Ishikawa (cell line): ENCODE data around the gene TRPC6.

Experiments
- CEBPB ChIP-seq: IDR thresholded peaks from 2 replicates; pipeline ENCODE4 v1.6.1; 2012
- CREB1 ChIP-seq: IDR thresholded peaks from 2 replicates; pipeline ENCODE4 v1.6.1; 2012; ENCODE audit warnings: low read depth
- EGR1 ChIP-seq: IDR thresholded peaks from 2 replicates; pipeline ENCODE4 v1.6.1; 2012
- EP300 ChIP-seq: IDR thresholded peaks from 2 replicates; pipeline ENCODE4 v1.6.1; 2012; ENCODE audit warnings: borderline replicate concordance
- FOXM1 ChIP-seq: IDR thresholded peaks from 2 replicates; pipeline ENCODE4 v1.6.1; 2012; ENCODE audit warnings: low read depth, borderline replicate concordance
- NFIC ChIP-seq: IDR thresholded peaks from 2 replicates; pipeline ENCODE4 v1.6.1; 2012
- RAD21 ChIP-seq: IDR thresholded peaks from 2 replicates; pipeline ENCODE4 v1.6.1; 2012; ENCODE audit warnings: low read depth
- REST ChIP-seq: IDR thresholded peaks from 2 replicates; pipeline ENCODE4 v1.6.1; 2012; ENCODE audit warnings: low read depth, mild to moderate bottlenecking
- TAF1 ChIP-seq: IDR thresholded peaks from 2 replicates; pipeline ENCODE4 v1.6.1; 2012; ENCODE audit warnings: low read depth, mild to moderate bottlenecking
- TCF12 ChIP-seq: IDR thresholded peaks from 2 replicates; pipeline ENCODE4 v1.6.1; 2012; ENCODE audit warnings: low read depth
- TEAD4 ChIP-seq: IDR thresholded peaks from 2 replicates; pipeline ENCODE4 v1.6.1; 2012
- YY1 ChIP-seq: IDR thresholded peaks from 2 replicates; pipeline ENCODE4 v1.6.1; 2012; ENCODE audit warnings: low read depth
- ZBTB7A ChIP-seq: IDR thresholded peaks from 2 replicates; pipeline ENCODE4 v1.6.1; 2012; ENCODE audit warnings: low read depth
- TF ChIP-seq, protein P1 (sequence below): IDR thresholded peaks from 2 replicates; pipeline ENCODE4 v1.6.1; 2012
- TF ChIP-seq, protein P2 (sequence below): IDR thresholded peaks from 2 replicates; pipeline ENCODE4 v1.6.1; 2012

TRPC6 gene

DNA sequence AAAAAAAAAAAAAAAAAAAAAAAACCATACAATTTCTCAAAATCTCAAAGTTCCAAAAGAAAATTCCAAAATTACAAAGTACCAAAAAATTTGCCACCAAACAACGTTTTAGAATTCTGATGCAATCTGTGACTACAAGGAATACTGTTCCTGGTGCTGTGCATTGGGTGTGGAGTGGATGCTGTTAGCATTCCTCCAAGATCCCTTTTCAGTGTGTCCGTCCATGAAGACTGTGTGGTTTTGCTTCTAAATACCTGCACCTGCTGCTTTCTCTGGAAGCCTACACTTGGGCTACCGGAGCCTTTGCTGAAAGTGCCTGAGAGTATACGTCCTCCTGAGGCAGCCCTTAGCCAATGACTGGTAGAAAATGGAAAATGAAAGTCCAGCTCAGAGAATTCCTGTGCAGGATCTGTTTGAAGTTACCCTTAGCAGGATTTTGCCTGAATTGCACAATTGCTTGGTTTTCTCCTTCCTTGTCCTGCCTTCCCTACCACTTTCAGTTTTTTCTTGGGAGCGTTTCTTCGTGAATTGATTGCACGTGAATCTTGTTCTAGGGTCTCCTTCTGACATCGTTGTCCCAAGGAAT, 140.8 kb downstream of the TRPC6 start:
- TF ChIP-seq EGR1 (no peak), NFIC (no peak), FOXM1 (no peak), CREB1 (no peak), TEAD4 (no peak), RAD21 (no peak), TCF12 (no peak), TAF1 (no peak)
- TF ChIP-seq, protein P1, sequence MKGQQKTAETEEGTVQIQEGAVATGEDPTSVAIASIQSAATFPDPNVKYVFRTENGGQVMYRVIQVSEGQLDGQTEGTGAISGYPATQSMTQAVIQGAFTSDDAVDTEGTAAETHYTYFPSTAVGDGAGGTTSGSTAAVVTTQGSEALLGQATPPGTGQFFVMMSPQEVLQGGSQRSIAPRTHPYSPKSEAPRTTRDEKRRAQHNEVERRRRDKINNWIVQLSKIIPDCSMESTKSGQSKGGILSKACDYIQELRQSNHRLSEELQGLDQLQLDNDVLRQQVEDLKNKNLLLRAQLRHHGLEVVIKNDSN = no peak
- TF ChIP-seq, protein P2, sequence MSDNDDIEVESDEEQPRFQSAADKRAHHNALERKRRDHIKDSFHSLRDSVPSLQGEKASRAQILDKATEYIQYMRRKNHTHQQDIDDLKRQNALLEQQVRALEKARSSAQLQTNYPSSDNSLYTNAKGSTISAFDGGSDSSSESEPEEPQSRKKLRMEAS = no peak

- no peak for TF ChIP-seq EGR1
- no peak for TF ChIP-seq TEAD4
- TF ChIP-seq REST = no peak
- TF ChIP-seq TCF12 = no peak
- no peak for TF ChIP-seq NFIC
- TF ChIP-seq YY1 = no peak
- TF ChIP-seq ZBTB7A = no peak
- no peak for TF ChIP-seq RAD21
- TF ChIP-seq, protein P2 = no peak
- TF ChIP-seq TAF1 = no peak
- TF ChIP-seq FOXM1 = no peak
Measured at GRCh38 chr11:101442171-101442570, 141.6 kb downstream of the TRPC6 start.

DNA sequence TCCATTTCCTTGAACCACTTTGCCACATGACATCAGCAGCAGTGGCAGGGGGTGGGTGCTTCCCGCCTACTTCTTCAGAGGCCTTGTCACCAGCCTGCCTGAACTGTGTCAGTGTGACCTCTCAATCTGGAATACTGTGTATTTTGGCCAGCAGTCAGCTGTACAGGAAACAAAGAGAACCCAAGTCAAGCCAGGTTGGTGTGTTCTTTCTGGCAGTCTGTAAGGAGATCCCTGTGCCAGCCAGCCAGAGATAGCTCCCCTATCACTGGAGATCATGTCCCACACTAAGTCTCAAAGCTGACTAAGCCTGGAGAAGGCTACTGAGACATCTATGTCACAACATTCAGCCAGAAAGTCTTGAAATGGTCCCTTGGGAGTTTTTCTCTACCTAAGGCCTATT, 142.1 kb downstream of the TRPC6 start:
- TF ChIP-seq, protein P2 = no peak
- TF ChIP-seq CREB1 = no peak
- no peak for TF ChIP-seq TAF1
- TF ChIP-seq EGR1 = no peak
- no peak for TF ChIP-seq EP300
- TF ChIP-seq TEAD4 = no peak
- TF ChIP-seq REST = no peak
- no peak for TF ChIP-seq FOXM1
- no peak for TF ChIP-seq RAD21
- no peak for TF ChIP-seq YY1
- no peak for TF ChIP-seq ZBTB7A
- TF ChIP-seq CEBPB = no peak
- TF ChIP-seq, protein P1 = no peak
- no peak for TF ChIP-seq TCF12
- TF ChIP-seq NFIC = no peak

DNA sequence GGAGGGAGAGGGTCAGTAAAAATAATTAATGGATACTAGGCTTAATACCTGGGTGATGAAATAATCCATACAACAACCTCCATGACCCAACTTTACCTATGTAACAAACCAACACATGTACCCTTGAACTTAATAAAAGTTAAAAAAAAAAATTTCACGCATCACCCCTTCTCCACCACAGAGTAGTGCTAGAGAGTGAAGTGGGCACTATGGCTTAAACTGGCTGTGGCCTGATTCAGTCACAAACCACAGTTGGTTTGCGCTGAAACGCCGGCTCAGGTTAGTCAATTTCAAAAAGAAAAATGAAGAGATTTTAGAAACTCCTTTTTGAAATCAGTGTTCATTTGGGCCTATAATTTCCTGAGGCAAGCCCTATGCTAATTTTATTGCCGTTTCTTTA, 144.3 kb downstream of the TRPC6 start:
- TF ChIP-seq EP300 (no peak), FOXM1 (no peak)

DNA sequence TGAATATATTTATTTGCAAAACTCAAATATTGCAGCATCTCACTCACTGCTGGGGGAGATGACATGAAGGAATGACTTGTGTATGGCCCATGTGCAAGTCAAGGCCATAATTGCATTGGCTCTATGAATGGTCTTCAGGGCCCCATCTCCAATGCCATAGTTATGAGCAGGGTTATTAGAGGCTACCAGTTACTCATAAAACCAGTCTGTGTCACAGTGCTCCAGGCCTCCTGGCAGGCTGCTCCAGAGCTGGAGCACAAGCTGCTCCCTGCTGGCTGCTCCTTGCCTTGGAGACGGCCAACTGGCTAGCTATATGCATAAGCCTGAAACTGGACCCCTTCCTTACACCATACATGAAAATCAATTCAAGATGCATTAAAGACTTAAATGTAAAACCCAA, 145.7 kb downstream of the TRPC6 start:
- no peak for TF ChIP-seq YY1
- no peak for TF ChIP-seq CEBPB
- TF ChIP-seq, protein P1 = no peak
- no peak for TF ChIP-seq NFIC
- no peak for TF ChIP-seq EGR1
- no peak for TF ChIP-seq TEAD4
- no peak for TF ChIP-seq TAF1
- TF ChIP-seq CREB1 = no peak
- no peak for TF ChIP-seq REST
- no peak for TF ChIP-seq RAD21
- TF ChIP-seq FOXM1 = no peak
- TF ChIP-seq, protein P2 = no peak
